ENCODE measurements around the gene SEMA5B. TPM values are rescaled to one million over a fixed set of nuclear protein-coding genes. Genes with fewer than 3 reads are reported as not detected.

SEMA5B gene
- total and polyA plus RNA-seq, 9 of the 15 experiments (the other 6 are each of a cell fraction or from before 2014, with no cell fraction given), result not detected

GRCh38 chr3:123072564-123072963, 45.0 kb upstream of the SEMA5B start:
- Histone ChIP-seq H3K4me1 (replicated peaks in 1 of 2; ENCODE audit: control insufficient read depth in 2 of 2, insufficient read depth in 2 of 2, low read length in 2 of 2) (peaks cover 26 to 39% of the 10 kb centered on the region in 2 experiments), H3K27me3 (ENCODE audit: control insufficient read depth in 2 of 2, insufficient read depth in 2 of 2, low read length in 2 of 2) (no peaks in the 10 kb centered on the region), H3K9me1 (ENCODE audit: control insufficient read depth, insufficient read depth, low read length) (peaks cover 15% of the 10 kb centered on the region), H4K20me1 (replicated peaks; ENCODE audit: control insufficient read depth, insufficient read depth, low read length) (peaks cover 53% of the 10 kb centered on the region), H3K79me2 (ENCODE audit: control insufficient read depth, insufficient read depth, low read length) (peaks cover 98% of the 10 kb centered on the region), H2AFZ (ENCODE audit: low read depth, low read length) (no peak overlapping the region), H3K4me3 (no peak overlapping the region), H3K9ac (ENCODE audit: insufficient read depth in 1 of 2, low read depth in 2 of 2, low read length in 2 of 2) (peak overlapping the region in 1 of 2 experiments; percentile 26; a peak in 1 of 4 replicates), H3K36me3 (ENCODE audit: control insufficient read depth, insufficient read depth, low read length) (peaks cover 10% of the 10 kb centered on the region), H3K27ac (ENCODE audit: extremely low read depth, low read depth, low read length) (no peak overlapping the region), H3K9me3 (replicated peaks; ENCODE audit: control insufficient read depth, insufficient read depth, low read depth, low read length) (no peaks in the 10 kb centered on the region), H3K4me2 (ENCODE audit: insufficient read depth, low read length) (no peak overlapping the region)
- ChIA-PET CTCF (ENCODE audit: low intra/inter-chr PET ratio) (no interaction called here), POLR2A (interaction anchor here (0.6 to 2.0 kb wide), 2 partner anchors 9 to 1679 kb away, joined by 3 to 9 read pairs; no protein-coding TSS in a partner anchor)
- no peak for DNase-seq (ENCODE audit: extremely low read depth in 1 of 4, low spot score in 3 of 4)
- FAIRE-seq, result no peak
- in situ Hi-C loops (cut with MboI), result no loop called here
- ATAC-seq, result no peak
- BruUV-seq (replicated peaks), result no TSS peak
- intact Hi-C loops (cut with micrococcal nuclease), result no loop called here
- WGBS (ENCODE audit: insufficient coverage, low coverage, missing lambda C conversion rate), result 100% methylated on average over 1 of the region's 1 CpG
- no peak for TF ChIP-seq HMBOX1 (IDR thresholded peaks at IDR 0.05)
- no peak for TF ChIP-seq SRSF1 (IDR thresholded peaks at IDR 0.05; ENCODE audit: low read depth, low read length)
- TF ChIP-seq PHTF2 (CRISPR knock-in tag; IDR thresholded peaks at IDR 0.05), result no peak
- TF ChIP-seq ZNF124 (CRISPR knock-in tag; IDR thresholded peaks at IDR 0.05), result no peak
- no peak for TF ChIP-seq CREB1 (IDR thresholded peaks at IDR 0.05)
- no peak for TF ChIP-seq CREB1 (CRISPR knock-in tag; IDR thresholded peaks at IDR 0.05)
- no peak for TF ChIP-seq TARDBP (IDR thresholded peaks at IDR 0.05)
- TF ChIP-seq HES1 (IDR thresholded peaks at IDR 0.05; ENCODE audit: low read depth), result no peak
- TF ChIP-seq MCM5 (IDR thresholded peaks at IDR 0.05; ENCODE audit: low read depth), result no peak

Measured in K562 (cell line).